ENCODE results near the gene MCL1.

- TF ChIP-seq ZNF324 (tag by site-specific recombination; IDR thresholded peaks at IDR 0.05) (no peak), CTCF (tag by site-specific recombination; IDR thresholded peaks at IDR 0.05) (no peak), GLI4 (tag by site-specific recombination; IDR thresholded peaks at IDR 0.05) (no peak), ZNF274 (IDR thresholded peaks at IDR 0.05; ENCODE audit: low read length) (no peak), ZNF274 (tag by site-specific recombination; IDR thresholded peaks at IDR 0.05; ENCODE audit: borderline replicate concordance) (no peak), ZNF510 (tag by site-specific recombination; IDR thresholded peaks at IDR 0.05; ENCODE audit: insufficient replicate concordance) (no peak), ZNF121 (tag by site-specific recombination; IDR thresholded peaks at IDR 0.05) (no peak), ZNF664 (tag by site-specific recombination; IDR thresholded peaks at IDR 0.05) (no peak), ZNF138 (tag by site-specific recombination; IDR thresholded peaks at IDR 0.05; ENCODE audit: borderline replicate concordance) (no peak), IKZF3 (tag by site-specific recombination; IDR thresholded peaks at IDR 0.05) (no peak), BCL11A (tag by site-specific recombination; IDR thresholded peaks at IDR 0.05; ENCODE audit: low read depth) (no peak), ZNF341 (tag by site-specific recombination; IDR thresholded peaks at IDR 0.05; ENCODE audit: low read depth) (no peak), ZNF239 (tag by site-specific recombination; IDR thresholded peaks at IDR 0.05) (no peak)
These were observed 43.7 kb downstream of the MCL1 start for GRCh38 chr1:150535511-150536287.

Measured in HEK293 (cell line).